GM12891 (cell line): ENCODE results near the gene SDHAF1.

ENCODE experiments used
- DNase-seq: peaks from one replicate; pipeline ENCODE4 v3.0.0; 2011; ENCODE audit warnings: low spot score; ENCODE audit not compliant: insufficient read length
- FAIRE-seq: peaks from 2 replicates; lab custom pipeline; 2011; peaks lifted over from hg19 to GRCh38; lab: Jason Lieb, UNC
- PAX5 ChIP-seq: IDR thresholded peaks from 2 replicates; pipeline ENCODE4 v1.6.1; 2011; ENCODE audit warnings: low read length, moderate library complexity, mild to moderate bottlenecking; ENCODE audit not compliant: insufficient read depth, severe bottlenecking
- POLR2A ChIP-seq: IDR thresholded peaks from 2 replicates; pipeline ENCODE4 v1.6.1; 2011; ENCODE audit warnings: low read depth, low read length, control low read depth
- POLR2AphosphoS5 ChIP-seq: IDR thresholded peaks from 2 replicates; pipeline ENCODE4 v1.6.1; 2011; ENCODE audit warnings: low read depth, low read length, control low read depth
- POU2F2 ChIP-seq: IDR thresholded peaks from 2 replicates; pipeline ENCODE4 v1.6.1; 2011; ENCODE audit warnings: low read depth, mild to moderate bottlenecking, control low read depth, low read length, moderate library complexity
- SPI1 ChIP-seq: IDR thresholded peaks from 2 replicates; pipeline ENCODE4 v1.6.1; 2011; ENCODE audit warnings: low read depth, low read length, control low read depth
- TAF1 ChIP-seq: IDR thresholded peaks from 2 replicates; pipeline ENCODE4 v1.6.1; 2011; ENCODE audit warnings: low read depth, low read length, control low read depth

The SDHAF1 gene

DNA sequence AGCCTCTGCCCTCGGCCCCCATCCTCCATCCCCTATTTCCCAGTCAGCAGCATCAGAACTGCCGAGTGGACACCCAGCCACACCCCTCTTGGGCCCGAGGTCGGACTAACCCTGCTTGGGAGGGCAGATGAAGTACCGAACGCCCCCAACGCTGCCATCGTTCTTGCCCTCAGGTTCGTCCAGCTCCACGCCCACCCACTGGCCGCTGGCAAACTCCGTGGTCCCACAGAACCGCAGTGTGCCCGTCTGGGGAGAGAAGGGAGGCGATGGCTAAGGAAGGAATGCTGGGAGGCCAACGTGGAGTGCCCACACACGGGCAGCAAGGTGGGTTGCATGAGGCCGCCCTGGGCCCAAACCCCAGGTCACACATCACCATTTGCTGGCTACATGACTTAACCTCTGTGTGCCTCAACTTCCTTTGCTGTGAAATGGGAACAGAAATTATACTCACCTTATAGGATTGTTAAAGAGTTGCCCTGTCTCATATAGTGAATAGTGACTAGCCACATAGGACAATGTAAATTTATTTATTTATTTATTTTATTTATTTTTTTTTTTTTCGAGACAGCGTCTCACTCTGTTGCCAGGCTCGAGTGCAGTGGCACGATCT is 24.2 kb downstream of the SDHAF1 start:
- TF ChIP-seq SPI1 (no peak), POLR2AphosphoS5 (no peak), POLR2A (no peak), TAF1 (no peak), PAX5 (no peak), POU2F2 (no peak)
- DNase-seq: no peak
- no peak for FAIRE-seq

DNA sequence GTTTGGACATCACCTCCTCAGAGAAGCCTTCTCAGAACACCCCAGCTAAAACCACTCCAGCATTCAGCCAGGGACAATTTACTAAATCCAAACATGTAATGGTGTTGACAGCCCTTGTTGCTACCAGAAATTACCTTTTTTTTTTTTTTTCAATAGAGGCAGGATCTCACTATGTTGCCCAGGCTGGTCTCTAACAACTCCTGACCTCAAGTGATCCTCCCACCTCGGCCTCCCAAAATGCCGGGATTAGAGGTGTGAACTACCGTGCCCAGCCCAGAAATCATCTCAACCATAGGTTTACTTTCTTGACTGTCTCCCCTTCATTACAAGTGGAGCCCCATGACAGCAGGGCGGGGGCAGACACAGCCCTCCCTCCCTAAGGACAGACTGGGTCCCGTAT is 28.4 kb downstream of the SDHAF1 start:
- DNase-seq (no peak), FAIRE-seq (no peak)
- TF ChIP-seq SPI1: no peak

GRCh38 chr19:36025541-36025940 is 30.6 kb downstream of the SDHAF1 start:
- no peak for DNase-seq
- no peak for FAIRE-seq
- TF ChIP-seq POLR2A (no peak), PAX5 (no peak), SPI1 (no peak), POLR2AphosphoS5 (no peak), POU2F2 (no peak), TAF1 (no peak)

GRCh38 chr19:36026091-36026876 is 31.3 kb downstream of the SDHAF1 start:
- FAIRE-seq: no peak
- DNase-seq: no peak
- TF ChIP-seq TAF1 (no peak), POU2F2 (no peak), PAX5 (no peak), SPI1 (no peak), POLR2A (no peak), POLR2AphosphoS5 (no peak)

DNA sequence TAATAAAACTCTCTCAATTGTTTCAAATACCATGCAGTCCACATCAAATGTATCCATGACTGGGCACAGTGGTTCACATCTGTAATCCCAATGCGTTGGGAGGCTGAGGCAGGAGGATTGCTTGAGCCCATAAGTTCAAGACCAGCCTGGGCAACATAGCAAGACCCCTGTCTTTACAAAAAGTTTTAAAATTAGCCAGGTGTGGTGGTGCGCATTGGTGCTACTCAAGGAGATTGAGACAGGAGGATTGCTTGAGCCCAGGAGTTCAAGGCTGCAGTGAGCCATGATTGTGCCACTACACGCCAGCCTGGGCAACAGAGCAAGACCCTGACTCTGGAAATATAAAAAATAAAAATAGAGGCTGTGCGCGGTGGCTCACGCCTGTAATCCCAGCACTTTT is 32.7 kb downstream of the SDHAF1 start:
- DNase-seq: no peak
- TF ChIP-seq POLR2AphosphoS5: no peak
- TF ChIP-seq PAX5: no peak
- no peak for TF ChIP-seq POLR2A
- TF ChIP-seq TAF1: no peak
- no peak for TF ChIP-seq SPI1
- TF ChIP-seq POU2F2: no peak
- FAIRE-seq: no peak

DNA sequence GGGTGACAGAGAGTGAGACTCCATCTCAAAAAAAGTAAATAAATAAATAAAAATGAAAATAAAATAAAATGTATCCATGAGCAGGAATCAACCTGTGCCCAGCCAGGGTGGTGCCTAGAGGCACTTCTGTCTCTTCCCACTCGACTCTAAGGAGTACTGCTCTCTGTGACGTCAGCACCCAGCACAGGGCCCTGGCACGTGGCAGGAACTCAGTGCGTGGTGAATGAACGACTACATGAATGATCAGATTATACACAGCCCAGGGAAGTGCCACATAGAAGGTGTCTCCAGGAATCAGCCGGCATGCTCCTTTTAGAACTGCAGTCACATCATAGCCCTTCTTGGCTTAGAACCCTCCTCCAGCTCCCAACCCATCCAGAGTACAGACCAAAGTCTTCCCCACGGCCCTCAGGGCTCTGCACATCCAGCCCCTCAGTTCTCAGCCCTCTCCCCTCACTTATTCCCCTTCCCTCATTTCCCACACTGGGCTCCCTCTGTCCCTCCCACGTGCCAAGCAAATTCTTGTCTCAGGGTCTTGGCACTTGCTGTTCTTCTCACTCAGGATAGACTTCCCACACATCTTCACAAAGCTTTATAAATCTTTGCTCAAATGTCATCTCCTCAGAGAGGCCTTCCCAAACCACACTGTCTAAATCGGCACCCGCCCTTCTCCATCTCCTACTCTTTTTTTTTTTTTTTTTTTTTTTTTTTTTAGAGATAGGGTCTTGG is 33.5 kb downstream of the SDHAF1 start:
- no peak for FAIRE-seq
- DNase-seq: no peak
- no peak for TF ChIP-seq POU2F2
- no peak for TF ChIP-seq PAX5
- TF ChIP-seq SPI1: no peak
- no peak for TF ChIP-seq TAF1
- TF ChIP-seq POLR2A: no peak
- no peak for TF ChIP-seq POLR2AphosphoS5

DNA sequence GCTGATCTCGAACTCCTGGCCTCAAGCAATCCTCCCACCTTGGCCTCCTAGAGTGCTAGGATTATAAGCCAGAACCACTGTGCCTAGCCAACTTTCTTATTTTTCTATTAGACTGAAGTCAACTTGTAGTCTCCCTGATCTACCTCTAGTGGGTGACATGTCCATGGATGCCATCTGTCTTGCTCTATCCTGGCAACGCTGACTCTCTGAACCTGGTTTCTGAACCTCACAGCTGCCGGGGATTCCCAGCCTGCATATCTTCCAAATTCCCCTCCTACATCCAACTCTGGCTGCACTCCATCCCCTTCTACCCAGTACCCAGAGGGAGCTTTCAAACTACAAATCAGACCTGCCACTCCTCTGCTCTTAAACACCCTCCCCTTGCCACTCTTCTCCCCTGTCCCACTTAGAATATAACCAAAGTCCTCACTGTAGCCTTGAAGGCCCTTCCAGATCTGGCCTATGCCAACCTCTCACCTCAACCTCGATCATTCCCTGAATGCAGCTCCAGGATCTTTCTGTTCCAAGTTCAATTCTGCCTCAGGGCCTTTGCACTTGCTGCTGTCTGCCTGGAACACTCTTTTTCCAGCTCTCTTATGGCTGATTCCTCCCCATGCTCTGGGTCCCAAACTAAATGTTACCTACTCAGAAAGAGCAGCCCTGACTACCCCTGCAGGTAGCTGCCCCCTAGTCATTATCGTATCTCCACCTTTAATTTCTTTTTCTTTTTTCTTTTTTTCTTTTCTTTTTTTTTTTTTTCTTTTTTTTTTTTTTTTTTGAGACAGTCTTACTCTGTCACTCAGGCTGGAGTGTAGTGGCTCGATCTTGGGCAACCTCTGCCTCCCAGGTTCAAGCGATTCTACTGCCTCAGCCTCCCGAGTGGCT is 35.5 kb downstream of the SDHAF1 start:
- no peak for DNase-seq
- TF ChIP-seq POLR2AphosphoS5 (no peak), POLR2A (no peak), POU2F2 (no peak), TAF1 (no peak), PAX5 (no peak), SPI1 (no peak)
- FAIRE-seq: no peak

DNA sequence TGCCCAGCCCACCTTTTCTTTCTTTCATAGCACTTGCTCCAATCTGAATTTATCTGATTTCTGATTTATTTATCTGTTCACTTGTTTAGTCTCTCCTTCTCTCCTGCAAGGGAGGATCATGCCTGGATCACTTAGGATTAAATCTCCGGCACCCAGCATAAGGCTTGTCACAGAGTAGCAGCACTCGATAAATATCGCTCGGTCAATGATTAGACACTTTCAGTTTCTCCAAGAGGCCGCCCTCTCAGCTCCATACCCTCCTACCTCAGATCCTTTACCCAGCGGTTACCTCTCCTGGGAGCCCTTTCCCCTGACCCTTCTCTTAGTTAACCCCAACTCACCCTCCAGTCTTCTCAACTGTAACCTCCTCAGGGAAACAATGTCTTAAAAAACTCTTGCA is 36.3 kb downstream of the SDHAF1 start:
- DNase-seq (no peak), FAIRE-seq (no peak)
- TF ChIP-seq PAX5 (no peak), POLR2A (no peak), POLR2AphosphoS5 (no peak), SPI1 (no peak), TAF1 (no peak), POU2F2 (no peak)

GRCh38 chr19:36032251-36033104 is 37.5 kb downstream of the SDHAF1 start, which contains the start of gene CLIP3:
TSS of gene CLIP3 (minus strand) at chr19:36032873. CDS start at chr19:36032357, 516 bp downstream.
- DNase-seq: peak; percentile 85
- no peak for FAIRE-seq
- TF ChIP-seq POLR2A (no peak), PAX5 (no peak), TAF1 (no peak), POU2F2 (no peak)
